Stimulated activated CD8-positive, alpha-beta memory T cell treated with anti-CD3 and anti-CD28 coated beads, Interleukin-15, amount 100 ng/mL, for 24 hours (primary cell): ENCODE measurements around the gene PTBP2.

Experiments
- DNase-seq: peaks from one replicate; pipeline ENCODE4 v3.0.0-alpha.2; 2020; ENCODE audit warnings: low read depth

The PTBP2 gene

GRCh38 chr1:96825950-96826576 is 104.5 kb downstream of the PTBP2 start:
- DNase-seq: no peak

DNA sequence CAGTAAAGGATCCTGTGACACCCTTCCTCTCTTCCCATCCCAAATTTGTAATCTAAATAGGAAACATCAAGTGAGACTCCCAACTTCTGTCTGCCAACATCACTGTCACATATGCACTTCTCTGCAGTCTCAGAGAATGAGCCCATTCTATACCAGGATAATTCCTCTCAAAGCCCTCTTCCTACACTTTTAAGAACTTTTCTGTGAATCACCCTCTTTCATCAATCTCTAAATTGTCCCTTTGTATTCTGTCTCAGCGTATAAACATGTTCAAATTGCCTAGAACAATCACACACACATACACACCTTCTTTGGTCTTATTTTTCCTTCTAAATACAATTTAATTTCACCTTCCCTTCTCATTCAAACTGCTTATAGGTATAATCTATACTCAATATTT is 111.8 kb downstream of the PTBP2 start:
- DNase-seq: no peak

DNA sequence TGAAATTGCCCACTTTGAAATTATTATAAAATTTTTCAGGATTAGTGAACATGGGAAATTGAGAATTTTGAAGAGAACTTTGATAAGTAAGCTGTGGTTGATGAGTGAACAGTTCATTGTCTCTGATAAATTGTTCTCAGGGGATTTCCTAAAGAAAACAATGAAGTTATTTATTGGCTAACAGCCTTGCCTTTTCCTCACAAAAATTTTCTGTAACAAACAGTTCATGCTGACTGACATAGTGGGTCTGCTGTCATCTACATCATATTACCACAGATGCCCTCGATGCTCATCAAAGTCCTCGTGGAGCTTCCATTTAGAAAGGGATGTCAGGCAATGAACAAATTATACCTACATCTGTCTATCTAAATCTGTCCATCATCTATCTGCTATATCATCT is 113.4 kb downstream of the PTBP2 start:
- DNase-seq: no peak

GRCh38 chr1:96837057-96837780 is 115.6 kb downstream of the PTBP2 start:
- no peak for DNase-seq

GRCh38 chr1:96837781-96838216 is 116.2 kb downstream of the PTBP2 start:
- DNase-seq: no peak

DNA sequence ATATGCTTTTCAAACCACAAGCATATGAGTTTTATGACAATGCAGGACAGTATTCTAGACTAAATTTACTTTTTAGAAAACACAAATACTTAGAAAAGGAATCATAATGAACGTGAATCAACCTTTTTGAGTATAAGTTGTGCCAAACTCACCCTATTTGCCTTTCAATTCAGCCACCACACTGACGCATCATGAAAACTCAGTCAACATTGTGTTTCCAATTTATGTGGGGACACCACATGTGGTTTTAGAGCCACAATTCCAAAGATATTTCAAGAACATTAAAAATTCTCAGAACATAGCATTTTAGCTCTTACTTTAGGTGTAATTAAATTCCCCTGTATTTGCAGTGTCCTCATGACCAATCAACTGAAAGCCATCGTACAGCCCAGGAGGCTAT is 118.8 kb downstream of the PTBP2 start:
- no peak for DNase-seq

GRCh38 chr1:96842215-96842614 is 120.6 kb downstream of the PTBP2 start:
- DNase-seq: no peak

- no peak for DNase-seq
Observed at GRCh38 chr1:96843196-96843595, 121.6 kb downstream of the PTBP2 start.

DNA sequence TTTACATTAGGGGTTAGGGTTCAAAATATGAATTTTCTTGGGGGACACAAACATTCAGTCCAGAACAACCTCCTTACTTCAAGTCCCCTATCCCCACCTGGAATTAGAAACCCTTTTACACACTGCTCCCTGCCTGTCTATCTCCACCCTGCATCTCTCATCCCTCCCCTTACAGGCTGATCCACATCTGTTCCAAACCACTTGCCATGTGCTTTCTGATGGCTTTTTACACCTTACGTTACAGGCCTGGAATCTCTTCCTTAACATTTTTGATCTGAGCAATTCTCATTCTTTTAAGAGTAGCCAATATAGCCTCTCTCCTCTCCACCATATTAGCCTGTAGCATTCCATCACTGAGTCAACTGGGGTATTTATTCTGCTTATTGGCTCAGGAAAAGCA is 122.0 kb downstream of the PTBP2 start:
- DNase-seq: no peak

- no peak for DNase-seq
Observed at GRCh38 chr1:96845464-96845863, 123.9 kb downstream of the PTBP2 start.

DNA sequence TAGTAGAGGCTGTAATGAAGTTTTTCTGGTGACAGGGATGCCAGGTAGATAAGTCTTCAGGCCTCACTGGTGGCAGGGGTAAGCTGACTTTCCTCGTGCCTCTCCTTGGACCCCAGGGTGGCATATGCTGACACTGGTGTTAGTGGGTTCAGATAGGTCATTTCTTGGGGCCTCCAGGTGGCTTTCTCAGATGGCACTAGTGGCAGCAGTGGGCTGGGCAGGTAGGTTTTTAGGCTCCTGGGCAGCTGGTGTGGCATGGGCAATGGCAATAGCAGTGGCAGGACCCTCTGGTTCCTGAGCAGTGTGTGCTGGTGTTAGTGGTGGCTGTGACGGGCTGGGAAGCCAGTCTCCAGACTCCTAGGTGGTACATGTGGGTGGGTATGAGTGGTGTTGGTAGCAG is 140.3 kb downstream of the PTBP2 start:
- no peak for DNase-seq

GRCh38 chr1:96863449-96863848 is 141.9 kb downstream of the PTBP2 start:
- DNase-seq: no peak
